GM21576 (cell line): ENCODE results near the gene HIPK3.
"Not testable (repeated sequence)": the region's sequence is repeated elsewhere in the genome, so short reads cannot be mapped to it uniquely, and the experiment has no call there.

Experiments
- ATAC-seq: cut with Tn5 transposase; IDR thresholded peaks from one replicate; pipeline ENCODE4 v1.9.1; 2021; ENCODE audit warnings: mild to moderate bottlenecking, moderate library complexity; ENCODE audit not compliant: unreplicated experiment

The HIPK3 gene

GRCh38 chr11:33350287-33350686 lies 93.1 kb downstream of the HIPK3 start:
- ATAC-seq: no peak

GRCh38 chr11:33358150-33358831 lies 101.1 kb downstream of the HIPK3 start:
- no peak for ATAC-seq

GRCh38 chr11:33360642-33361041 lies 103.5 kb downstream of the HIPK3 start:
- ATAC-seq: no peak

- no peak for ATAC-seq
Observed at GRCh38 chr11:33362051-33362910, 105.1 kb downstream of the HIPK3 start.

- ATAC-seq: no peak
Observed at GRCh38 chr11:33366918-33367317, 109.7 kb downstream of the HIPK3 start.

- not testable (repeated sequence) for ATAC-seq
Observed at GRCh38 chr11:33368475-33368874, 111.3 kb downstream of the HIPK3 start.

GRCh38 chr11:33368931-33369330 lies 111.8 kb downstream of the HIPK3 start:
- ATAC-seq: no peak

- ATAC-seq: no peak
Observed at GRCh38 chr11:33373636-33374035, 116.5 kb downstream of the HIPK3 start.

- ATAC-seq: no peak
Observed at GRCh38 chr11:33375236-33375635, 118.1 kb downstream of the HIPK3 start.

GRCh38 chr11:33375688-33376311 lies 118.6 kb downstream of the HIPK3 start, which contains the start of gene KIAA1549L:
KIAA1549L (plus strand) TSS chr11:33376108.
- ATAC-seq: peak; percentile 30

GRCh38 chr11:33376331-33377310 lies 119.4 kb downstream of the HIPK3 start:
- ATAC-seq: peak; percentile 27

GRCh38 chr11:33377412-33378370 lies 120.5 kb downstream of the HIPK3 start:
- no peak for ATAC-seq

GRCh38 chr11:33379947-33380346 lies 122.8 kb downstream of the HIPK3 start:
- peak; percentile 54 for ATAC-seq

- no peak for ATAC-seq
Observed at GRCh38 chr11:33383075-33383919, 126.1 kb downstream of the HIPK3 start.

GRCh38 chr11:33383920-33384209 lies 126.7 kb downstream of the HIPK3 start:
- no peak for ATAC-seq

- no peak for ATAC-seq
Observed at GRCh38 chr11:33384220-33384619, 127.0 kb downstream of the HIPK3 start.

- ATAC-seq: peak; percentile 24
Observed at GRCh38 chr11:33387581-33387980, 130.4 kb downstream of the HIPK3 start.

- ATAC-seq: peak; percentile 59
Observed at GRCh38 chr11:33387996-33388395, 130.8 kb downstream of the HIPK3 start.
